HCT116 (cell line): ENCODE measurements around the gene KRTAP10-1. TPM values are rescaled to one million over a fixed set of nuclear protein-coding genes. Genes with fewer than 3 reads are reported as not detected.

Experiments used
- ATAC-seq: fragments of 200-7000 bp; cut with Tn5 transposase; 2 replicates; pipeline ENCODE4 v1.9.1; 2020; ENCODE audit warnings: mild to moderate bottlenecking, moderate library complexity
- BruUV-seq: library from RNA; stranded (reverse); fragments of 400-500 nt; replicated peaks from 2 replicates; lab custom pipeline; 2021; lab: Mats Ljungman, UMichigan
- CTCF ChIA-PET: fragments of 300-600 bp; sonication (Branson Sonifier 250); formaldehyde crosslinking; loops from one replicate; lab custom pipeline; 2021; ENCODE audit warnings: antibody characterized with exemption; lab: Charles Lee
- POLR2A ChIA-PET: fragments of 300-600, 350-600 bp; sonication (Branson Sonifier 250); formaldehyde crosslinking; loops from one replicate; lab custom pipeline; 2021; ENCODE audit warnings: antibody characterized with exemption; lab: Charles Lee
- RAD21 ChIA-PET, 2 experiments: fragments of 300-600 bp; sonication (Branson Sonifier 250); formaldehyde crosslinking; loops; one replicate each; lab custom pipeline; 2023; ENCODE audit warnings: low total read pairs in 2 of 2; ENCODE audit not compliant: uncharacterized antibody in 2 of 2, unreplicated experiment in 2 of 2, low non-redundant PET in 1 of 2; lab: Charles Lee
- DNase-seq: peaks from one replicate; pipeline ENCODE4 v3.0.0-alpha.2; 2010; ENCODE audit warnings: low read depth, low spot score
- H2AFZ ChIP-seq: fragments of 200-600 bp; shearing (Covaris generic), sonication (generic); 2 replicates; pipeline ENCODE4 v1.6.1; 2017; ENCODE audit warnings: low read depth, mixed run types, mixed read lengths, antibody characterized with exemption, low read length; ENCODE audit not compliant: poor library complexity, severe bottlenecking
- H3K27ac ChIP-seq: 2 replicates; pipeline ENCODE4 v1.5.1; 2012; ENCODE audit warnings: low read depth, low read length
- H3K27me3 ChIP-seq: fragments of 200-600 bp; sonication (generic); 2 replicates; pipeline ENCODE4 v1.6.1; 2016; ENCODE audit warnings: mixed run types, low read length, mixed read lengths; ENCODE audit not compliant: insufficient read depth
- H3K36me3 ChIP-seq, 2 experiments: fragments of 200-500 bp in 1 of 2; fragments of 200-600 bp in 1 of 2; sonication (Bioruptor generic) in 1 of 2; sonication (generic) in 1 of 2; 2 replicates each; pipeline versions ENCODE4 v1.5.1 to v1.6.1; 2014 to 2016; ENCODE audit warnings: low read length in 2 of 2, inconsistent platforms in 1 of 2, mixed read lengths in 1 of 2, mixed run types in 1 of 2; ENCODE audit not compliant: insufficient read depth in 2 of 2, control insufficient read depth in 1 of 2
- H3K4me1 ChIP-seq, 2 experiments: fragments of 200-600 bp in 1 of 2; sonication (generic) in 1 of 2; 2 replicates each; pipeline versions ENCODE4 v1.5.1 to v1.6.1; 2012 to 2017; ENCODE audit warnings: low read length in 2 of 2, inconsistent platforms in 1 of 2, mild to moderate bottlenecking in 1 of 2, mixed read lengths in 1 of 2, mixed run types in 1 of 2, moderate library complexity in 1 of 2; ENCODE audit not compliant: insufficient read depth in 2 of 2, control insufficient read depth in 1 of 2
- H3K4me2 ChIP-seq: fragments of 200-600 bp; sonication (generic); 2 replicates; pipeline ENCODE4 v1.6.1; 2017; ENCODE audit warnings: mixed run types, low read length, mixed read lengths
- H3K4me3 ChIP-seq, 2 experiments: fragments of 200-600 bp in 1 of 2; sonication (generic) in 1 of 2; replicated peaks in 1 of 2; 2 replicates each; pipeline ENCODE4 v1.5.1; 2011 to 2016; ENCODE audit warnings: low read length in 2 of 2, control low read depth in 1 of 2, low read depth in 1 of 2, mild to moderate bottlenecking in 1 of 2, mixed read lengths in 1 of 2, mixed run types in 1 of 2
- H3K79me2 ChIP-seq: fragments of 200-600 bp; sonication (generic); 2 replicates; pipeline ENCODE4 v1.6.1; 2017; ENCODE audit warnings: mild to moderate bottlenecking, mixed run types, low read length, moderate library complexity, mixed read lengths; ENCODE audit not compliant: insufficient read depth
- H3K9ac ChIP-seq: fragments of 200-600 bp; sonication (generic); 2 replicates; pipeline ENCODE4 v1.6.1; 2016; ENCODE audit warnings: low read length, mixed read lengths
- H3K9me2 ChIP-seq: fragments of 200-600 bp; sonication (generic), shearing (Covaris generic); 2 replicates; pipeline ENCODE4 v1.6.1; 2017; ENCODE audit warnings: mixed run types, mild to moderate bottlenecking, moderate library complexity; ENCODE audit not compliant: insufficient read depth
- H3K9me3 ChIP-seq, 2 experiments: fragments of 200-500 bp in 1 of 2; fragments of 200-600 bp in 1 of 2; sonication (Bioruptor generic) in 1 of 2; sonication (generic) in 1 of 2; 2 replicates each; pipeline ENCODE4 v1.6.1; 2014 to 2017; ENCODE audit warnings: low read length in 2 of 2, mixed read lengths in 2 of 2, inconsistent platforms in 1 of 2, low read depth in 1 of 2, mild to moderate bottlenecking in 1 of 2, mixed run types in 1 of 2, moderate library complexity in 1 of 2; ENCODE audit not compliant: control insufficient read depth in 1 of 2, insufficient read depth in 1 of 2
- H4K20me1 ChIP-seq: fragments of 200-600 bp; sonication (generic), shearing (Covaris generic); 2 replicates; pipeline ENCODE4 v1.6.1; 2017; ENCODE audit warnings: mixed run types, mild to moderate bottlenecking, moderate library complexity; ENCODE audit not compliant: insufficient read depth
- CBX3 ChIP-seq: IDR thresholded peaks from 2 replicates; pipeline ENCODE4 v1.6.1; 2012; ENCODE audit warnings: low read depth
- CEBPB ChIP-seq: IDR thresholded peaks from 2 replicates; pipeline ENCODE4 v1.6.1; 2012; ENCODE audit warnings: low read depth
- EZH2 ChIP-seq: fragments of 200-600 bp; sonication (generic); IDR thresholded peaks from 2 replicates; pipeline ENCODE4 v1.6.1; 2017; ENCODE audit warnings: antibody characterized with exemption, mixed run types
- EZH2phosphoT487 ChIP-seq: fragments of 200-600 bp; IDR thresholded peaks from 2 replicates; pipeline ENCODE4 v1.6.1; 2018; ENCODE audit warnings: antibody characterized with exemption, borderline replicate concordance
- FOSL1 ChIP-seq: IDR thresholded peaks from 2 replicates; pipeline ENCODE4 v1.6.1; 2012; ENCODE audit warnings: low read depth
- POLR2A ChIP-seq: IDR thresholded peaks from 2 replicates; pipeline ENCODE4 v1.7.0; 2011; ENCODE audit warnings: borderline replicate concordance; ENCODE audit not compliant: insufficient read depth, insufficient read length; ENCODE audit errors: extremely low read depth
- POLR2AphosphoS5 ChIP-seq: IDR thresholded peaks from 2 replicates; pipeline ENCODE4 v1.6.1; 2011; ENCODE audit warnings: mild to moderate bottlenecking, low read depth, low read length, moderate library complexity
- SIN3A ChIP-seq: IDR thresholded peaks from 2 replicates; pipeline ENCODE4 v1.6.1; 2012; ENCODE audit warnings: low read depth
- SP1 ChIP-seq: IDR thresholded peaks from 2 replicates; pipeline ENCODE4 v1.6.1; 2012; ENCODE audit warnings: low read depth
- SRF ChIP-seq: IDR thresholded peaks from 2 replicates; pipeline ENCODE4 v1.6.1; 2012; ENCODE audit warnings: low read depth
- YY1 ChIP-seq: IDR thresholded peaks from 2 replicates; pipeline ENCODE4 v1.6.1; 2011; ENCODE audit warnings: low read length, low read depth, moderate library complexity, mild to moderate bottlenecking; ENCODE audit not compliant: insufficient replicate concordance; ENCODE audit errors: extremely low read depth
- ZFX ChIP-seq: fragments of 450-650 bp; IDR thresholded peaks from 2 replicates; pipeline ENCODE4 v1.6.1; 2017
- ZNF274 ChIP-seq: fragments of 200-500 bp; sonication (Bioruptor generic); IDR thresholded peaks from 2 replicates; pipeline ENCODE4 v1.6.1; 2014; ENCODE audit warnings: mild to moderate bottlenecking, low read depth, low read length, inconsistent platforms
- intact Hi-C: fragments of 100-400 bp; cut with micrococcal nuclease; formaldehyde crosslinking; loops from 2 replicates; pipeline ENCODE4 v1.10.0; 2022
- total RNA-seq: library from RNA; stranded (reverse); gene quantifications from one replicate; pipeline ENCODE4 v1.2.1, GENCODE V29; 2021; ENCODE audit not compliant: unreplicated experiment
- TF ChIP-seq, protein P1 (sequence below): IDR thresholded peaks from 2 replicates; pipeline ENCODE4 v1.6.1; 2012
- TF ChIP-seq, protein P2 (sequence below): IDR thresholded peaks from 2 replicates; pipeline ENCODE4 v1.6.1; 2012
- TF ChIP-seq, protein P3 (sequence below): IDR thresholded peaks from 2 replicates; pipeline ENCODE4 v1.6.1; 2012; ENCODE audit warnings: low read depth

KRTAP10-1 gene
- total RNA-seq, 1 experiment from 2014 or later: not detected

DNA sequence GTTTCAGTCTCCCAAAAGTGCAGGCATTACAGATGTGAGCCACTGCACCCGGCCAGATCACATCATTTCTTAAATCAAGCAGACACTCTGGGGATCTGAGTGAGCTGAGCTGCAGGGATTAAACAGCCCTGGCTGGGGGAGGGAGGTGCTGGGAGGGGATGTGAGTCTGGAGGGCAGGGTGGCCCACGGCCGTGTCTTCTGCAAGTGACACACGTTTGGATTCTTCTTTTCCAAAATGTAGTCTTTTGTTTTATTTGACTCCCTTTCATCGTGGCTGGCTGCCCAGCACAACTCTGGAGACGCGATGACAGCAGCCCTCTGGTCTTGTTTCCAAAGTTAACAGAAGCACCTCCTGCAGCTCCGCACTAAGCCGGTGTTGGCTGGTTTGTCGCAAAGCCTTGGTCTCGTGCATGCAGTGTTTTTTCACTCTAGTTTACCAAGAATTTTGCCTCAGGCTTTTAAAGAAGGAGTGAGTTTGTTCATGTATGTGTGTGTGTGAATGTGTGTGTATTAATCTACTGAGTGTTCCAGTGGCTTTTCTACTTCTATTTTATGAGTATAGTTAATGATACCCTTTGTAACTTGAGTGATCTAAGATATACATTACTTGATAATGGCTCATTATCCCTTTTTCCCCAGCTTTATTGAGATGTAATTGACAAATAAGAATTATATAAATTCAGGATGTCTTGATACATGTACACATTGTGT, 43.2 kb upstream of the KRTAP10-1 start:
- Histone ChIP-seq H3K4me2 (no peak overlapping the region), H2AFZ (no peak overlapping the region), H3K4me1 (no peaks in the 10 kb centered on the region), H3K4me3 (no peak overlapping the region), H3K27me3 (peaks cover 25% of the 10 kb centered on the region), H3K9me3 (no peaks in the 10 kb centered on the region), H3K9ac (no peak overlapping the region)
- DNase-seq: no peak
- BruUV-seq: no TSS peak
- RAD21 ChIA-PET: no interaction called here
- intact Hi-C loops: no loop called here
- no peak for ATAC-seq
- POLR2A ChIA-PET: no interaction called here
- CTCF ChIA-PET: no interaction called here
- TF ChIP-seq, protein P1, sequence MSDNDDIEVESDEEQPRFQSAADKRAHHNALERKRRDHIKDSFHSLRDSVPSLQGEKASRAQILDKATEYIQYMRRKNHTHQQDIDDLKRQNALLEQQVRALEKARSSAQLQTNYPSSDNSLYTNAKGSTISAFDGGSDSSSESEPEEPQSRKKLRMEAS: no peak
- TF ChIP-seq ZFX: no peak
- TF ChIP-seq FOSL1: no peak
- TF ChIP-seq CEBPB: no peak
- no peak for TF ChIP-seq POLR2AphosphoS5
- no peak for TF ChIP-seq POLR2A
- TF ChIP-seq CBX3: no peak
- no peak for TF ChIP-seq ZNF274
- TF ChIP-seq EZH2: no peak
- no peak for TF ChIP-seq SRF
- TF ChIP-seq, all 23 proteins: peak for 0
- Histone ChIP-seq H3K36me3 (no peaks in the 10 kb centered on the region), H3K79me2 (no peaks in the 10 kb centered on the region), H4K20me1 (no peaks in the 10 kb centered on the region), H3K9me2 (no peaks in the 10 kb centered on the region), H3K27ac (no peak overlapping the region)

DNA sequence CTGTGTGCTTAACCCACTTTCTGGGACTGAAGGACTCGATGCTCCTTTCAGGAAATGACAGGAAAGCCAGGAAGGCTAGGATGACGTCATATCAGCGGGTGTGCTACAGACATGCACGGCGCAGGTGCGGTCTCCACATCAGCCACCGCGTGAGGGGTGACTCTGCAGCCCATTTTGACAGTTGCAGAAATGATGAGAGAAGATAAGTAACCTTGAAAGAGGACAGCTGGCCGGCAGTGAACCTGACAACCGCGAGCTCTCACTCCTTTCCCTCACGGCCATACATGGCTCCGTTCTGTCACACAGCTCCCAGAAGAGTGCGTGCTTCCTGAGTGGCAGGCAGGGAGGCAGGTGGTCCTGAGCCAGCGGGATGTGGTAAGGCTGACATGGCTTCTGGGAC, 42.1 kb upstream of the KRTAP10-1 start:
- Histone ChIP-seq H3K27ac (no peak overlapping the region), H3K36me3 (no peaks in the 10 kb centered on the region), H3K9ac (no peak overlapping the region), H3K4me3 (no peak overlapping the region), H3K9me3 (no peaks in the 10 kb centered on the region; a peak in 2 of 4 replicates), H3K79me2 (no peaks in the 10 kb centered on the region), H2AFZ (no peak overlapping the region), H3K27me3 (peaks cover 25% of the 10 kb centered on the region), H3K4me1 (no peaks in the 10 kb centered on the region), H4K20me1 (no peaks in the 10 kb centered on the region), H3K9me2 (no peaks in the 10 kb centered on the region), H3K4me2 (no peak overlapping the region)
- TF ChIP-seq, protein P1: no peak
- TF ChIP-seq, protein P2, sequence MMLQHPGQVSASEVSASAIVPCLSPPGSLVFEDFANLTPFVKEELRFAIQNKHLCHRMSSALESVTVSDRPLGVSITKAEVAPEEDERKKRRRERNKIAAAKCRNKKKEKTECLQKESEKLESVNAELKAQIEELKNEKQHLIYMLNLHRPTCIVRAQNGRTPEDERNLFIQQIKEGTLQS: no peak
- TF ChIP-seq YY1 (no peak), SIN3A (no peak), EZH2phosphoT487 (no peak), ZFX (no peak), POLR2A (no peak), ZNF274 (no peak), SP1 (no peak), EZH2 (no peak), POLR2AphosphoS5 (no peak), SRF (no peak)
- TF ChIP-seq, protein P3, sequence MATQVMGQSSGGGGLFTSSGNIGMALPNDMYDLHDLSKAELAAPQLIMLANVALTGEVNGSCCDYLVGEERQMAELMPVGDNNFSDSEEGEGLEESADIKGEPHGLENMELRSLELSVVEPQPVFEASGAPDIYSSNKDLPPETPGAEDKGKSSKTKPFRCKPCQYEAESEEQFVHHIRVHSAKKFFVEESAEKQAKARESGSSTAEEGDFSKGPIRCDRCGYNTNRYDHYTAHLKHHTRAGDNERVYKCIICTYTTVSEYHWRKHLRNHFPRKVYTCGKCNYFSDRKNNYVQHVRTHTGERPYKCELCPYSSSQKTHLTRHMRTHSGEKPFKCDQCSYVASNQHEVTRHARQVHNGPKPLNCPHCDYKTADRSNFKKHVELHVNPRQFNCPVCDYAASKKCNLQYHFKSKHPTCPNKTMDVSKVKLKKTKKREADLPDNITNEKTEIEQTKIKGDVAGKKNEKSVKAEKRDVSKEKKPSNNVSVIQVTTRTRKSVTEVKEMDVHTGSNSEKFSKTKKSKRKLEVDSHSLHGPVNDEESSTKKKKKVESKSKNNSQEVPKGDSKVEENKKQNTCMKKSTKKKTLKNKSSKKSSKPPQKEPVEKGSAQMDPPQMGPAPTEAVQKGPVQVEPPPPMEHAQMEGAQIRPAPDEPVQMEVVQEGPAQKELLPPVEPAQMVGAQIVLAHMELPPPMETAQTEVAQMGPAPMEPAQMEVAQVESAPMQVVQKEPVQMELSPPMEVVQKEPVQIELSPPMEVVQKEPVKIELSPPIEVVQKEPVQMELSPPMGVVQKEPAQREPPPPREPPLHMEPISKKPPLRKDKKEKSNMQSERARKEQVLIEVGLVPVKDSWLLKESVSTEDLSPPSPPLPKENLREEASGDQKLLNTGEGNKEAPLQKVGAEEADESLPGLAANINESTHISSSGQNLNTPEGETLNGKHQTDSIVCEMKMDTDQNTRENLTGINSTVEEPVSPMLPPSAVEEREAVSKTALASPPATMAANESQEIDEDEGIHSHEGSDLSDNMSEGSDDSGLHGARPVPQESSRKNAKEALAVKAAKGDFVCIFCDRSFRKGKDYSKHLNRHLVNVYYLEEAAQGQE: no peak
- no TSS peak for BruUV-seq
- ChIA-PET CTCF (no interaction called here), RAD21 (no interaction called here), POLR2A (no interaction called here)
- DNase-seq (no peak), ATAC-seq (no peak)
- intact Hi-C loops: no loop called here
